Stimulated activated CD4-positive, alpha-beta T cell treated with anti-CD3 and anti-CD28 coated beads, Interleukin-2, amount 100 ng/mL, for 48 hours (primary cell): ENCODE results near the gene ADAM11.
"Not testable (repeated sequence)": the region's sequence is repeated elsewhere in the genome, so short reads cannot be mapped to it uniquely, and the experiment has no call there.

Source experiments
- DNase-seq, 2 donors: peaks; one replicate each; pipeline ENCODE4 v3.0.0-alpha.2; 2020

Gene ADAM11

GRCh38 chr17:44798356-44798755, 39.6 kb downstream of the ADAM11 start:
- no peak for DNase-seq

GRCh38 chr17:44801880-44802279, 43.1 kb downstream of the ADAM11 start:
- DNase-seq = no peak

- no peak for DNase-seq
These were observed 45.7 kb downstream of the ADAM11 start for GRCh38 chr17:44804302-44805089.

- no peak for DNase-seq
These were observed 48.5 kb downstream of the ADAM11 start for GRCh38 chr17:44807093-44807816.

- DNase-seq = no peak
These were observed 49.0 kb downstream of the ADAM11 start for GRCh38 chr17:44807817-44808155.

- DNase-seq = no peak
These were observed 49.4 kb downstream of the ADAM11 start for GRCh38 chr17:44808156-44808555.

- not testable (repeated sequence) for DNase-seq
These were observed 50.0 kb downstream of the ADAM11 start for GRCh38 chr17:44808656-44809388.

GRCh38 chr17:44812263-44812662, 53.5 kb downstream of the ADAM11 start:
- DNase-seq = no peak

- DNase-seq = not testable (repeated sequence)
These were observed 59.7 kb downstream of the ADAM11 start for GRCh38 chr17:44818508-44818907.

- no peak for DNase-seq
These were observed 61.9 kb downstream of the ADAM11 start for GRCh38 chr17:44820631-44821212.

GRCh38 chr17:44825236-44825635, 66.4 kb downstream of the ADAM11 start:
- not testable (repeated sequence) for DNase-seq

GRCh38 chr17:44826123-44826790, 67.5 kb downstream of the ADAM11 start:
- no peak for DNase-seq

- no peak for DNase-seq
These were observed 69.1 kb downstream of the ADAM11 start for GRCh38 chr17:44827863-44828262.

GRCh38 chr17:44828919-44829522, 70.2 kb downstream of the ADAM11 start:
- DNase-seq = peak in 1 of 2 donors; percentile 10

GRCh38 chr17:44829523-44830358, 71.0 kb downstream of the ADAM11 start, which contains the start of gene GJC1:
Gene GJC1, minus strand, starts transcription at chr17:44830287. Its CDS starts 24,470 bp downstream, at chr17:44805817.
- DNase-seq = peak in 1 of 2 donors; percentile 21

GRCh38 chr17:44830359-44831288, 71.8 kb downstream of the ADAM11 start:
- peak; percentile 5 to 7 for DNase-seq

- DNase-seq = no peak
These were observed 72.6 kb downstream of the ADAM11 start for GRCh38 chr17:44831371-44831770.
